Prostate gland (tissue), 2 donors: ENCODE data around the gene GPR176.

Source experiments
- POLR2A ChIP-seq: fragments of 450-650 bp; IDR thresholded peaks from one replicate; pipeline ENCODE4 v1.6.1; 2016; ENCODE audit warnings: antibody characterized with exemption, mild to moderate bottlenecking
- TF ChIP-seq, protein P1 (sequence below), 4 experiments: fragments of 200-600 bp in 2 of 4; fragments of 450-650 bp in 2 of 4; sonication (generic) in 2 of 4; IDR thresholded peaks; 1 replicate in 3 of 4; 2 replicates in 1 of 4; pipeline ENCODE4 v1.5.1; 2016 to 2019; ENCODE audit warnings: antibody characterized with exemption in 4 of 4, mild to moderate bottlenecking in 2 of 4, moderate library complexity in 2 of 4

DNA sequence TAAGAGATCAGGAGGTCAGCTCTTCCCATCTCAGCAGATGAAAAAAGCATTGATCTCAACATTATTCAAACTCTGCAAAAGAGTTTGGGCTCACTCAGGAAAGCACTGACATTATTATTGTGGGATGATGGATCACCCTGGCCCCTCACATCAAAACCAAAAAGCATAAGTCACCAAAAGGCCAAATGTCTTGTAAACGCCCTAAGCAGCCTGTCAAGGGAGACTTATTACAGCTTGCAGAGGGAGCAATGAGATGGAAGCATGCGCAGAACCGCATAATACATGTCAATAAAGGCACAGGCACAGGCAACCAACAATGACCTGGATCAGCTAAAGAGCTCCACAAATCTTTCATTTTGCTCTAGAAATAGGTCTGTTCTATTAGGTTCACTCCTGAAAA, 142.0 kb downstream of the GPR176 start:
- TF ChIP-seq, protein P1, sequence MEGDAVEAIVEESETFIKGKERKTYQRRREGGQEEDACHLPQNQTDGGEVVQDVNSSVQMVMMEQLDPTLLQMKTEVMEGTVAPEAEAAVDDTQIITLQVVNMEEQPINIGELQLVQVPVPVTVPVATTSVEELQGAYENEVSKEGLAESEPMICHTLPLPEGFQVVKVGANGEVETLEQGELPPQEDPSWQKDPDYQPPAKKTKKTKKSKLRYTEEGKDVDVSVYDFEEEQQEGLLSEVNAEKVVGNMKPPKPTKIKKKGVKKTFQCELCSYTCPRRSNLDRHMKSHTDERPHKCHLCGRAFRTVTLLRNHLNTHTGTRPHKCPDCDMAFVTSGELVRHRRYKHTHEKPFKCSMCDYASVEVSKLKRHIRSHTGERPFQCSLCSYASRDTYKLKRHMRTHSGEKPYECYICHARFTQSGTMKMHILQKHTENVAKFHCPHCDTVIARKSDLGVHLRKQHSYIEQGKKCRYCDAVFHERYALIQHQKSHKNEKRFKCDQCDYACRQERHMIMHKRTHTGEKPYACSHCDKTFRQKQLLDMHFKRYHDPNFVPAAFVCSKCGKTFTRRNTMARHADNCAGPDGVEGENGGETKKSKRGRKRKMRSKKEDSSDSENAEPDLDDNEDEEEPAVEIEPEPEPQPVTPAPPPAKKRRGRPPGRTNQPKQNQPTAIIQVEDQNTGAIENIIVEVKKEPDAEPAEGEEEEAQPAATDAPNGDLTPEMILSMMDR (IDR thresholded peaks at IDR 0.05): no peak
- no peak for TF ChIP-seq POLR2A
